ENCODE data around the gene CPNE7.

The CPNE7 gene

GRCh38 chr16:89595330-89596060, 19.9 kb downstream of the CPNE7 start:
- ATAC-seq (ENCODE audit: insufficient read depth, low read depth) (no peak), DNase-seq (no peak)
- no peak overlapping the region for H3K4me3 ChIP-seq (ENCODE audit: low read depth in 1 of 2, low read length in 2 of 2)
- no peaks in the 10 kb centered on the region for H3K27me3 ChIP-seq (ENCODE audit: insufficient read depth, low read length, poor library complexity)
- H3K36me3 ChIP-seq (ENCODE audit: insufficient read depth, low read length) = peaks cover 11% of the 10 kb centered on the region
- no peak for TF ChIP-seq EZH2 (IDR thresholded peaks at IDR 0.05; ENCODE audit: borderline replicate concordance, low read depth, low read length, severe bottlenecking)
- TF ChIP-seq, protein P1, sequence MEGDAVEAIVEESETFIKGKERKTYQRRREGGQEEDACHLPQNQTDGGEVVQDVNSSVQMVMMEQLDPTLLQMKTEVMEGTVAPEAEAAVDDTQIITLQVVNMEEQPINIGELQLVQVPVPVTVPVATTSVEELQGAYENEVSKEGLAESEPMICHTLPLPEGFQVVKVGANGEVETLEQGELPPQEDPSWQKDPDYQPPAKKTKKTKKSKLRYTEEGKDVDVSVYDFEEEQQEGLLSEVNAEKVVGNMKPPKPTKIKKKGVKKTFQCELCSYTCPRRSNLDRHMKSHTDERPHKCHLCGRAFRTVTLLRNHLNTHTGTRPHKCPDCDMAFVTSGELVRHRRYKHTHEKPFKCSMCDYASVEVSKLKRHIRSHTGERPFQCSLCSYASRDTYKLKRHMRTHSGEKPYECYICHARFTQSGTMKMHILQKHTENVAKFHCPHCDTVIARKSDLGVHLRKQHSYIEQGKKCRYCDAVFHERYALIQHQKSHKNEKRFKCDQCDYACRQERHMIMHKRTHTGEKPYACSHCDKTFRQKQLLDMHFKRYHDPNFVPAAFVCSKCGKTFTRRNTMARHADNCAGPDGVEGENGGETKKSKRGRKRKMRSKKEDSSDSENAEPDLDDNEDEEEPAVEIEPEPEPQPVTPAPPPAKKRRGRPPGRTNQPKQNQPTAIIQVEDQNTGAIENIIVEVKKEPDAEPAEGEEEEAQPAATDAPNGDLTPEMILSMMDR (IDR thresholded peaks at IDR 0.05; ENCODE audit: borderline replicate concordance, extremely low read depth, low read length, poor library complexity, severe bottlenecking) = no peak
- H2AFZ ChIP-seq (ENCODE audit: low read depth, low read length) = no peak overlapping the region
- H3K79me2 ChIP-seq (ENCODE audit: insufficient read depth, low read length) = no peaks in the 10 kb centered on the region
- H3K9ac ChIP-seq (ENCODE audit: low read depth, low read length) = no peak overlapping the region
- no peaks in the 10 kb centered on the region for H4K20me1 ChIP-seq (ENCODE audit: insufficient read depth, low read length)
- H3K4me2 ChIP-seq (ENCODE audit: insufficient read depth, low read length) = no peak overlapping the region
- H3K27ac ChIP-seq (ENCODE audit: low read length) = no peak overlapping the region
- no peaks in the 10 kb centered on the region for H3K9me3 ChIP-seq (ENCODE audit: insufficient read depth, low read length, severe bottlenecking)
- peaks cover 15% of the 10 kb centered on the region; the same call in 1 of the 2 replicates for H3K4me1 ChIP-seq (ENCODE audit: insufficient read depth, low read length)

DNA sequence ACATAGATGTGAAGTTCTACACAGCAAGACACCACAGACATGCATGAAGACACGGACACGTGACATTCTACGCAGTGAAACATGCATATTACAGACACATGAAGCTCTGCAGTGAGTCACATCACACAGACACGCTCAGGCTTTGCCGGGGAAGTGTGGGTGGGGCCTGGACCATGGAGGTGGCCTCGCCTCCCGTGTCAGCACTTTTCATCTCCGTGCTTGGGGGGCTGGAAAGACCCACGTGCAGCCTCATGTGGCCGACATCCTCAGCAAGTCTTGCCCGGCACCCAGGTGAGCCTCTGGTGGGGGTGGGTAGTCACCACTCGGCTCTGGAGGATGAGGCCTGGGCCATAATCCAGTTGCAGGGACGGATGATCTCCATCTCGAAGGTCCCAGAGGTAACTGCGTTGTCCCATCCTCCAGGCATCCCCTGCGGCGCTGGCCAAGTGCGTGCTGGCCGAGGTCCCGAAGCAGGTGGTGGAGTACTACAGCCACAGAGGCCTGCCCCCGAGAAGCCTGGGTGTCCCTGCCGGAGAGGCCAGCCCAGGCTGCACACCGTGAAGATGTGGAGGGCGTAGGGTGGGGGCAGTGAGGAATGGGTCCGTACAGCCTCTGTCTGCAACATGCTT, 20.6 kb downstream of the CPNE7 start:
- Histone ChIP-seq H3K36me3 (ENCODE audit: insufficient read depth, low read length) (peaks cover 9% of the 10 kb centered on the region), H3K9ac (ENCODE audit: low read depth, low read length) (no peak overlapping the region), H3K27ac (ENCODE audit: low read length) (no peak overlapping the region), H3K4me2 (ENCODE audit: insufficient read depth, low read length) (no peak overlapping the region), H4K20me1 (ENCODE audit: insufficient read depth, low read length) (no peaks in the 10 kb centered on the region), H3K79me2 (ENCODE audit: insufficient read depth, low read length) (no peaks in the 10 kb centered on the region), H3K4me3 (ENCODE audit: low read depth in 1 of 2, low read length in 2 of 2) (no peak overlapping the region), H3K9me3 (ENCODE audit: insufficient read depth, low read length, severe bottlenecking) (no peaks in the 10 kb centered on the region), H2AFZ (ENCODE audit: low read depth, low read length) (no peak overlapping the region), H3K4me1 (ENCODE audit: insufficient read depth, low read length) (peaks cover 15% of the 10 kb centered on the region; the same call in 1 of the 2 replicates), H3K27me3 (ENCODE audit: insufficient read depth, low read length, poor library complexity) (no peaks in the 10 kb centered on the region)
- ATAC-seq (ENCODE audit: insufficient read depth, low read depth) (no peak), DNase-seq (no peak)
- no peak for TF ChIP-seq EZH2 (IDR thresholded peaks at IDR 0.05; ENCODE audit: borderline replicate concordance, low read depth, low read length, severe bottlenecking)
- TF ChIP-seq, protein P1 (IDR thresholded peaks at IDR 0.05; ENCODE audit: borderline replicate concordance, extremely low read depth, low read length, poor library complexity, severe bottlenecking) = no peak

GRCh38 chr16:89596957-89597649, 21.5 kb downstream of the CPNE7 start:
- no peak for TF ChIP-seq EZH2 (IDR thresholded peaks at IDR 0.05; ENCODE audit: borderline replicate concordance, low read depth, low read length, severe bottlenecking)
- TF ChIP-seq, protein P1 (IDR thresholded peaks at IDR 0.05; ENCODE audit: borderline replicate concordance, extremely low read depth, low read length, poor library complexity, severe bottlenecking) = no peak
- H3K4me3 ChIP-seq (ENCODE audit: low read depth in 1 of 2, low read length in 2 of 2) = no peak overlapping the region
- H3K9ac ChIP-seq (ENCODE audit: low read depth, low read length) = no peak overlapping the region
- H3K4me2 ChIP-seq (ENCODE audit: insufficient read depth, low read length) = no peak overlapping the region
- H3K27me3 ChIP-seq (ENCODE audit: insufficient read depth, low read length, poor library complexity) = no peaks in the 10 kb centered on the region
- no peaks in the 10 kb centered on the region for H3K79me2 ChIP-seq (ENCODE audit: insufficient read depth, low read length)
- no peak overlapping the region for H2AFZ ChIP-seq (ENCODE audit: low read depth, low read length)
- no peaks in the 10 kb centered on the region for H4K20me1 ChIP-seq (ENCODE audit: insufficient read depth, low read length)
- peaks cover 18% of the 10 kb centered on the region for H3K4me1 ChIP-seq (ENCODE audit: insufficient read depth, low read length)
- no peak for ATAC-seq (ENCODE audit: insufficient read depth, low read depth)
- H3K27ac ChIP-seq (ENCODE audit: low read length) = no peak overlapping the region
- peaks cover 9% of the 10 kb centered on the region for H3K36me3 ChIP-seq (ENCODE audit: insufficient read depth, low read length)
- no peak for DNase-seq
- H3K9me3 ChIP-seq (ENCODE audit: insufficient read depth, low read length, severe bottlenecking) = no peaks in the 10 kb centered on the region
